Mammary epithelial cell (primary cell): Measurements from ENCODE around the gene SLC9C1.

Experiments
- EZH2 ChIP-seq: IDR thresholded peaks from 2 replicates; pipeline ENCODE4 v1.6.1; 2012; ENCODE audit warnings: low read length, inconsistent platforms, borderline replicate concordance
- TF ChIP-seq, protein P1 (sequence below), 2 donors: IDR thresholded peaks in 1 of 2; conservative IDR thresholded peaks in 1 of 2; 2 replicates each; pipeline ENCODE4 v1.5.1; 2011 to 2012; ENCODE audit warnings: inconsistent platforms in 2 of 2, low read length in 2 of 2, mild to moderate bottlenecking in 2 of 2, control low read depth in 1 of 2, low read depth in 1 of 2; ENCODE audit not compliant: insufficient read depth in 1 of 2; ENCODE audit errors: extremely low read depth in 1 of 2

DNA sequence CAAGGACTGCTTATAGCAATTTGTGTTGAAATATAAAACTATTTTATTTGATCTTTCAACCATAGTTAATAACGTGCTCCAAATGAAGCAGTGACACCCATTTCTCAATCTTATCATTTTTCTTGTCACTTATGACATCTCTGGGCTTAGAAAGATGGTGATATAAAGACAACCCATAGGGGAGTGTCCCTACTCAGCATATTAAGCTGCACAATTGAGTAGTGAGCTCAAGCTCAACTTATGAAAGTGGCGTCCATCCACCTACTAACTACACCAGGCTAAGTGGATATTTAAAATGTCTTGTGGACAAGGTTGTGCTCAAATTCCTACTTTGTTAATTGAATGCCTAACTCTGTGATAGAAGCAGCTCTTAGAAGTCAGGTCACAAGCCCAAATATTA lies 46.7 kb downstream of the SLC9C1 start:
- no peak for TF ChIP-seq EZH2
- TF ChIP-seq, protein P1, sequence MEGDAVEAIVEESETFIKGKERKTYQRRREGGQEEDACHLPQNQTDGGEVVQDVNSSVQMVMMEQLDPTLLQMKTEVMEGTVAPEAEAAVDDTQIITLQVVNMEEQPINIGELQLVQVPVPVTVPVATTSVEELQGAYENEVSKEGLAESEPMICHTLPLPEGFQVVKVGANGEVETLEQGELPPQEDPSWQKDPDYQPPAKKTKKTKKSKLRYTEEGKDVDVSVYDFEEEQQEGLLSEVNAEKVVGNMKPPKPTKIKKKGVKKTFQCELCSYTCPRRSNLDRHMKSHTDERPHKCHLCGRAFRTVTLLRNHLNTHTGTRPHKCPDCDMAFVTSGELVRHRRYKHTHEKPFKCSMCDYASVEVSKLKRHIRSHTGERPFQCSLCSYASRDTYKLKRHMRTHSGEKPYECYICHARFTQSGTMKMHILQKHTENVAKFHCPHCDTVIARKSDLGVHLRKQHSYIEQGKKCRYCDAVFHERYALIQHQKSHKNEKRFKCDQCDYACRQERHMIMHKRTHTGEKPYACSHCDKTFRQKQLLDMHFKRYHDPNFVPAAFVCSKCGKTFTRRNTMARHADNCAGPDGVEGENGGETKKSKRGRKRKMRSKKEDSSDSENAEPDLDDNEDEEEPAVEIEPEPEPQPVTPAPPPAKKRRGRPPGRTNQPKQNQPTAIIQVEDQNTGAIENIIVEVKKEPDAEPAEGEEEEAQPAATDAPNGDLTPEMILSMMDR (conservative IDR thresholded peaks at IDR 0.05 in 1 of 2, IDR thresholded peaks at IDR 0.05 in 1 of 2; ENCODE audit: extremely low read depth in 1 of 2, insufficient read depth in 1 of 2, low read depth in 1 of 2, low read length in 2 of 2), result no peak
